Colonic mucosa (tissue), 4 donors: ENCODE measurements around the gene GREM2. TPM values are rescaled to one million over a fixed set of nuclear protein-coding genes. Genes with fewer than 3 reads are reported as not detected.

Experiments
- DNase-seq: peaks from one replicate; pipeline ENCODE4 v3.0.0-alpha.2; 2020
- H3K27ac ChIP-seq: fragments of 200-600 bp; one replicate; pipeline ENCODE4 v1.8.0; 2021
- H3K27me3 ChIP-seq: fragments of 200-600 bp; one replicate; pipeline ENCODE4 v1.8.0; 2021
- H3K36me3 ChIP-seq: fragments of 200-600 bp; one replicate; pipeline ENCODE4 v1.8.0; 2021
- H3K4me1 ChIP-seq: fragments of 200-600 bp; one replicate; pipeline ENCODE4 v1.8.0; 2021; ENCODE audit warnings: mild to moderate bottlenecking
- H3K4me3 ChIP-seq: fragments of 200-600 bp; one replicate; pipeline ENCODE4 v1.8.0; 2021
- H3K9ac ChIP-seq, 2 donors: one replicate each; pipeline ENCODE4 v1.7.0; 2013; ENCODE audit warnings: control low read depth in 2 of 2, low read depth in 2 of 2, low read length in 2 of 2
- H3K9me3 ChIP-seq: fragments of 200-600 bp; one replicate; pipeline ENCODE4 v1.8.0; 2021
- intact Hi-C: fragments of 100-400 bp; cut with DNase I; formaldehyde crosslinking; loops from one replicate; pipeline ENCODE4 v1.14.1; 2022
- total RNA-seq, 2 donors: library from RNA; stranded (reverse); fragmentation: NEBNext Ultra II Directional in 1 of 2; extraction: Animal tissue kit (Norgen Biotek cat#: 25700) in 1 of 2; gene quantifications; one replicate each; pipeline ENCODE4 v1.2.1, GENCODE V29; 2021
- TF ChIP-seq, protein P1 (sequence below): fragments of 200-600 bp; IDR thresholded peaks from one replicate; pipeline ENCODE4 v1.8.0; 2022; ENCODE audit warnings: antibody characterized with exemption, mild to moderate bottlenecking
- donor health status: healthy.
- donor health status: DM: no; HTN: no; CAD: no.
- donor health status: DM: no; HTN: no; CAD: no.

Gene GREM2
- total RNA-seq, 2 donors from 2014 or later, result 3.6 to 8.4 TPM

DNA sequence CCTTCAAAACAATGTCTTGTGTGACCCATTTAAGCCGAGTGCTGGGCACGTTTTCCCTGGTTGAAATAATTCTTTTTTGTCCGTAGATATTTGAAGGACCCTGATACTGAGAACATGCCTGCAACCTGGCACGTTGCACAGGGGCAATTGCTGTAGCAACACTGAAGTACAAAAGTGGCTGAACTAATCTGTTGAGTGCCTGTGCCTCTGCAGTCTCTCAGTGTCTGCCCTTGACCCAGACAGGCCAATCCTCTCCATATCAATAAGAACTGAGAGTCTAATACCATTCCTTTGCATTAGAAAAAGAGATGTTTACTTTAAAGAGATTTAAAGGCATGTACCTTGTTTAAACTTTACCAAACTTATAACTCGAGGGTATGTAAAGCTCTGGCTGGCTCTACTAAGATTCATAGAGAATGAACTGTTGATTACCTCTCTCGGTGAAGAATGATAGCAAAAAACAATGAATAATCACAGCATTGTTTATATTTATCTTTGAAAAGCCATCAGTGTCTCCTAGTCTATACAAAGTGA lies 2.4 kb downstream of the GREM2 start:
- Histone ChIP-seq H3K4me1 (no peaks in the 10 kb centered on the region), H3K27ac (no peak overlapping the region), H3K27me3 (no peaks in the 10 kb centered on the region), H3K4me3 (no peak overlapping the region), H3K36me3 (no peaks in the 10 kb centered on the region), H3K9me3 (no peaks in the 10 kb centered on the region), H3K9ac (no peak overlapping the region)
- TF ChIP-seq, protein P1, sequence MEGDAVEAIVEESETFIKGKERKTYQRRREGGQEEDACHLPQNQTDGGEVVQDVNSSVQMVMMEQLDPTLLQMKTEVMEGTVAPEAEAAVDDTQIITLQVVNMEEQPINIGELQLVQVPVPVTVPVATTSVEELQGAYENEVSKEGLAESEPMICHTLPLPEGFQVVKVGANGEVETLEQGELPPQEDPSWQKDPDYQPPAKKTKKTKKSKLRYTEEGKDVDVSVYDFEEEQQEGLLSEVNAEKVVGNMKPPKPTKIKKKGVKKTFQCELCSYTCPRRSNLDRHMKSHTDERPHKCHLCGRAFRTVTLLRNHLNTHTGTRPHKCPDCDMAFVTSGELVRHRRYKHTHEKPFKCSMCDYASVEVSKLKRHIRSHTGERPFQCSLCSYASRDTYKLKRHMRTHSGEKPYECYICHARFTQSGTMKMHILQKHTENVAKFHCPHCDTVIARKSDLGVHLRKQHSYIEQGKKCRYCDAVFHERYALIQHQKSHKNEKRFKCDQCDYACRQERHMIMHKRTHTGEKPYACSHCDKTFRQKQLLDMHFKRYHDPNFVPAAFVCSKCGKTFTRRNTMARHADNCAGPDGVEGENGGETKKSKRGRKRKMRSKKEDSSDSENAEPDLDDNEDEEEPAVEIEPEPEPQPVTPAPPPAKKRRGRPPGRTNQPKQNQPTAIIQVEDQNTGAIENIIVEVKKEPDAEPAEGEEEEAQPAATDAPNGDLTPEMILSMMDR, result no peak
- no peak for DNase-seq
- intact Hi-C loops, result loop anchor here (10.0 kb wide), 1 partner anchor 155 kb away; no protein-coding TSS in a partner anchor

DNA sequence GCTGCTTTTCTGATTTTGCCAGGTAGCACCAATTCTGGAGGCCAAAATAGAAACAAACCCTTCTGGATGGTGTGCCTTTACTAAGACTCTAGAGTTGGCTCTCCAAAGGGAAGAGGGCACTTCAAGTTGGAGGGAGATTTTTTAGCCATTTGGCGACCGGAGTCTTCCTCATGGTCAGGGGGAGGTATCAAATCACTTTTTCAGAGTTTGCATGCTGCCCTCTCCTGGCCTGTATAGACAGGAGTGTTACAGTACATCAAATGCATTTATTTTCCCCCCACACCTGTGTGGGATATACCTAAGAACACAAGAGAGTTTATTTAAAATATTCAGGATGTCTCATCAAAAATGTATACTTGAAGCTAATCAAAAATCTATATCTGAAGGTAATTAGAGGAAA lies 3.2 kb downstream of the GREM2 start:
- no peaks in the 10 kb centered on the region for H3K36me3 ChIP-seq

DNA sequence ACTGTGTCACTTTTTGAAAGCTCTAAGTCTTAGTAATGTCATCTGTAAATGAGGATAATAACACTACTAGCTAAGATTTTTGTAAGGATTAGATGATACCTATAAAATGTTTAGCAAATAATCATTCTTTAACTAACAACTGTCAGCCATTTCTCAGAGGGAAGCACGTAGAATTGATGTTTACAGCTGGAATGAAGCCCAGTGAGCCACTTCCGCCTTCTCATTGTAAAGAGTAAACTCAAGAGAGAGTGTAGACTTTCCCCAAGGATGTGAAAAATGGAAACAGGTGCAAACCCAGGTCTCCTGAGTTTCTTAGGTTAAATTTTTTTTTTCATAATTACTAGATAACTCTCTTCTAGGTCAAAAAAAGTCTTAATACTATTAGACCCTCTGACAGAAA lies 4.9 kb downstream of the GREM2 start:
- TF ChIP-seq, protein P1, result no peak
- Histone ChIP-seq H3K9ac (no peak overlapping the region), H3K36me3 (no peaks in the 10 kb centered on the region), H3K4me3 (no peak overlapping the region), H3K27ac (no peak overlapping the region), H3K27me3 (no peaks in the 10 kb centered on the region), H3K9me3 (no peaks in the 10 kb centered on the region), H3K4me1 (no peaks in the 10 kb centered on the region)
- peak; percentile 75 for DNase-seq
- intact Hi-C loops, result loop anchor here (10.0 kb wide), 1 partner anchor 152 kb away; no protein-coding TSS in a partner anchor

More for the DNA sequence above, 3.2 kb downstream of the GREM2 start:
- Histone ChIP-seq H3K27ac (no peak overlapping the region), H3K27me3 (no peaks in the 10 kb centered on the region), H3K9me3 (no peaks in the 10 kb centered on the region), H3K4me1 (no peaks in the 10 kb centered on the region), H3K4me3 (no peak overlapping the region), H3K9ac (no peak overlapping the region)
- TF ChIP-seq, protein P1, result no peak
- DNase-seq, result peak; percentile 56
- intact Hi-C loops, result loop anchor here (10.0 kb wide), 1 partner anchor 154 kb away; no protein-coding TSS in a partner anchor

DNA sequence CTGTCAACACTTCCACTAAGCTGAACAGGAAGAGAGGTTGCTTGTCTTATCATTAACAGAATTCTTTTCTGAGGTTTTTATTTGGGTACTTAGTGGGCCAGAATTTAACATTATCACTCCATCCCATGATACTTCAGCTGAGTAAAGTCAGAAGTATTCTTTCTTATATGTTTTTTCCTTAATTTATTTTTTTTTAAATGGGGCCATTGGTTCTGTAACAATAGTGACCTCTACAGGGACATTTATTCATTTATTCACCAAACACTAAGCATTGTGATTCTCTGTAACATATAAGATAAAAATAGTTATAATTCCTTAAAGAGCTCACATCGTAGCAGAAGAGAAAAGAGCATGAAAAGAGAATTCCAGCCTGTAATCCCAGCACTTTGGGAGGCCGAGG lies 9.8 kb downstream of the GREM2 start:
- intact Hi-C loops, result loop anchor here (5.0 to 10.0 kb wide), 2 partner anchors 147 to 410 kb away; no protein-coding TSS in a partner anchor
- Histone ChIP-seq H3K9me3 (no peaks in the 10 kb centered on the region), H3K4me1 (no peaks in the 10 kb centered on the region), H3K27me3 (no peaks in the 10 kb centered on the region), H3K4me3 (no peak overlapping the region), H3K36me3 (no peaks in the 10 kb centered on the region), H3K27ac (no peak overlapping the region), H3K9ac (no peak overlapping the region)
- TF ChIP-seq, protein P1, result no peak
- DNase-seq, result no peak

DNA sequence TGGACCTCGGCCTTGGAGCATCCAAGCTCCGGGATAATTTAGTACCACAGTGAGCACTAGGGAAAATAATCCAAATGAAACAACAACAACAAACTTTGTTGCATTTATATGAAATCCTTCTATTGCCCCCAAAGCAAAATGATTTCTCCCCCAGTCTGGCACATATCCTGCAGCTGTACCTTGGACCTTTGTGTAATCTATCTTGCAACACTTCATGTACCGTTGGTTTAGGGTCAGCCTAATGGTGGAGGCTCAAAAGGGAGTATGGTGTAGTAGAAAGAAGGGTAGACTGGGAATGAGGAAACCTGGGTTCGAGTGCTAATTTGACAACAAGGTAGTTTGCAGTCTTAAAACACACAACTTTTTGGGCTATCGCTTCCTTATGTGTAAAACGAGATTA lies 12.1 kb downstream of the GREM2 start:
- TF ChIP-seq, protein P1, result no peak
- DNase-seq, result no peak
- H3K27ac ChIP-seq, result no peak overlapping the region
- H3K27me3 ChIP-seq, result no peaks in the 10 kb centered on the region
- H3K4me3 ChIP-seq, result no peak overlapping the region
- H3K36me3 ChIP-seq, result no peaks in the 10 kb centered on the region
- intact Hi-C loops, result loop anchor here (5.0 to 10.0 kb wide), 2 partner anchors 145 to 408 kb away; no protein-coding TSS in a partner anchor
- H3K4me1 ChIP-seq, result peaks cover 4% of the 10 kb centered on the region
- no peak overlapping the region for H3K9ac ChIP-seq
- H3K9me3 ChIP-seq, result no peaks in the 10 kb centered on the region
